NCI-H1417 (cell line): ENCODE results near the gene DTX2.
"Not testable (repeated sequence)": the region's sequence is repeated elsewhere in the genome, so short reads cannot be mapped to it uniquely, and the experiment has no call there.

Experiments used
- DNase-seq, 3 experiments: peaks; one replicate each; lab custom pipeline; 2025; lab: John Stamatoyannopoulos, UW

Gene DTX2

DNA sequence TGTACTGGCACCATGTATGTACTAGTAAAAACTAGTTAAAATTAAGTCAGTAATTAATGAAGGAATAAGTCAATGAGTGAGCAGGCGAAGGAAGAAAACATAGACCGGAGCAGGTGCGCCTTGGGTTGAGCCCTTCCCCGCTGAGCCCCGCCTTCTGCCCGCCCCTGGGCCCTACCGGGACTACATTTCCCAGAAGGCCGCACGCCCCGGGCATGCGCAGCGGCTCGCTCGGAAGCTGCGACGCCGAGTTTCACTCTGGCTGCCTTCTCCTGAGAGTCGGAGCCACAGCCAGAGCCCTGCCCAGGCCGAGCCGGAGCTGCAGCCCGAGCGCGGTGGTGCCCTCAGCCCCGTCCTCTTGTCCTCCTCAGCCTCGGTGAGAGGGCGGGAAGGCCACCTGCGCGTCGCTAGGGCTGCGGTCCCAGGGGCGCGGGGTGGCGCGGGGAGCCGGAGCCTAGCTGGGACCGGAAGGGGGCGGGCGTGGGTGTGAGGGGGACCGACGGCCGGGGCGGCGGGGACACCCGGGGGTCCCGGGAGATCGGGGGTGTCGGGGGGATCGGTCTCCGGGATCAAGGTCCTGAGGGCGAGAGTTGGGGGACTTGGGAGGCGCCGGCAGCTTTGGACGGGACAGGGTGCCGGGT lies at the start of gene DTX2:
Gene DTX2 (plus strand): TSS at position 246 of the 638 bp plus-strand sequence. CDS start 18,801 bp downstream, outside the sequence.
- DNase-seq, result not testable (repeated sequence)

DNA sequence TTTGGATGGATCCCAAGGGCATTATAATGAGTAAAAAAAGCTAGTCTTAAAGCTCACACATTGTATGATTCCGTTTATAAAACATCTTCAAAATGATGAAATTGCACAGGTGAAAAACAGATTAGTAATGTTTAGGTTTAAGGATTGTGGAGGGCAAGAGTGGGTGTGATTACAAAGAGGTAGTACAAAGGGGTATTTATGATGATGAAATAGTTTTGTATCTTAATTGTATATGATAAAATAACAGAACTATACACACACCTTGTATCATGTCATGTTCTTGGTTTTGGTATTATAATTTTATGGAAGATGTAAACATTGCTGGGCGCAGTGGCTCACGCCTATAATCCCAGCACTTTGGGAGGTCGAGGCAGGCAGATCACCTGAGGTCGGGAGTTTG lies 49.3 kb upstream of the DTX2 start:
- no peak for DNase-seq

DNA sequence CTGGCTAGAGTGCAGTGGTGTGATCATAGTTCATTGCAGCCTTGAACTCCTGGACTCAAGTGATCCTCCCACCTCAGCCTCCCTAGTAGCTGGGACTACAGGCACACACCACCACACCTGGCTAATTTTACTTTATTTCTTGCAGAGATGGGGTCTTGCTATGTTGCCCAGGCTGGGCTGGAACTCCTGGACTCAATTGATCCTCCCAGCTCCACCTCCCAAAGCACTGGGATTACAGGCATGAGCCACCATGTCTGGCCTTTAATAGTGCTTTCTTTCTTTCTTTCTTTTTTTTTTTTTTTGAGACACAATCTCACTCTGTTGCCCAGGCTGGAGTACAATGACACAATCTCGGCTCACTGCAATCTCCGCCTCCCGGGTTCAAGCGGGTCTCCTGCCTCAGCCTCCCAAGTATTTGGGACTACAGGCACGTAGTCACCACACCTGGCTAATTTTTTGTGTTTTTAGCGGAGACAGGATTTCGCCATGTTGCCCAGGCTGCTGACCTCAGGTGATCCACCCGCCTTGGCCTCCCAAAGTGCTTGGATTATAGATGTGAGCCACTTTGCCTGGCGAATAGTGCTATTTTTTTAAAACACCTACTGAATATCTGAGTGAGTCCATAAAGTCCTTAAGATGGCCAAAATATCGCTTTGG lies 43.7 kb upstream of the DTX2 start:
- not testable (repeated sequence) for DNase-seq

DNA sequence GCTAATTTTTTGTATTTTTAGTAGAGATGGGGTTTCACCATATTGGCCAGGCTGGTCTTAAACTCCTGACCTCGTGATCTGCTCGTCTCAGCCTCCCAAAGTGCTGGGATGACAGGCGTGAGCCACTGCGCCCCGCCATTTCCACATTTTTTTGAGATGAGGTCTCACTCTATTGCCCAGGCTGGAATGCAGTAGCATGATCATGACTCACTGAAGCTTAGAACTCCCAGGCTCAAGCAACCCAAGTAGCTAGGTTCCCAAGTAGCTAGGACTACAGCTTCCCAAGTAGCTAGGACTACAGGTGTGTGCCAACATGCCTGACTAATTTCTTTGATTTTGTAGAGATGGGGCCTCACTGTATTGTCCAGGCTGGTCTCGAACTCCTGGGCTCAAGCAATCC lies 40.4 kb upstream of the DTX2 start:
- DNase-seq, result not testable (repeated sequence)

- no peak for DNase-seq
These were observed 37.7 kb upstream of the DTX2 start for GRCh38 chr7:76423666-76424412.

GRCh38 chr7:76424413-76425111 lies 36.9 kb upstream of the DTX2 start, which contains the start of gene ZP3:
Gene ZP3, plus strand, starts transcription at chr7:76424950. Its CDS starts 15 bp downstream, at chr7:76424965.
- peak in 1 of 3 experiments; percentile 41 for DNase-seq

GRCh38 chr7:76425156-76425555 lies 36.4 kb upstream of the DTX2 start:
- no peak for DNase-seq

DNA sequence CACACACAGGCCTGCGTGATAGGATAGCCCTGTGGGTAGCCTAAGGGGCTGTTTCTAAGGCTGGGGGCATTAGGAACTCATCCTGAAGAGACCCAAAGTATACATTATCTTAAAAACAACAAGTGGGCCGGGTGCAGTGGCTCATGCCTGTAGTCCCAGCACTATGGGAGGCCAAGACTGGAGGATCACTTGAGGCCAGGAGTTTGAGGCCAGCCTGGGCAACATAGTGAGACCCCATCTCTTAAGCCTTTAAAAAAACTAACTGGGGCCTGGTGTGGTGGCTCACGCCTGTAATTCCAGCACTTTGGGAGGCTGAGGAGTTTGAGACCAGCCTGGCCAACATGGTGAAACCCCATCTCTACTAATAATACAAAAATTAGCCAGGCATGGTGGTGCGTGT lies 36.0 kb upstream of the DTX2 start:
- not testable (repeated sequence) for DNase-seq

DNA sequence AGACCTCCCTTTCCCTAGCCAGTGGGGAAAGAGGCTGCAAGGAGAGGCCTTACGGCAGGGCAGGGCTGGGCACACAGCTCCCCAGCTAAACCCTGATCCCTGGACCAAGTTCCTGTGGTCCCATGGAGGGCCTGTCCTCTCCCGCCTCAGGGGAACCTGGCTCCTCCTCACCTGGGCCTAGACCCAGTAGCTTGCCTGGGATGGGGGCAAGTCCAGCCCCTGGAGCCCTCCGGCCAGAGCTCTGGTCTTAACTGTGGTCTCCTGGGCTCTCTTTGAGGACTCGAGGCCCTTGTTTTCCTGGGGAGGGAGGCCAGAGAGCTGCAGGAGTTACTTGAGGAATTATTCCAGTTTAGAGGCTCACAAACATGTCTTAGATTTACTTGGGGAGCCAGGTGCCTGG lies 35.3 kb upstream of the DTX2 start:
- DNase-seq, result no peak

GRCh38 chr7:76427635-76428034 lies 33.9 kb upstream of the DTX2 start:
- DNase-seq, result no peak

DNA sequence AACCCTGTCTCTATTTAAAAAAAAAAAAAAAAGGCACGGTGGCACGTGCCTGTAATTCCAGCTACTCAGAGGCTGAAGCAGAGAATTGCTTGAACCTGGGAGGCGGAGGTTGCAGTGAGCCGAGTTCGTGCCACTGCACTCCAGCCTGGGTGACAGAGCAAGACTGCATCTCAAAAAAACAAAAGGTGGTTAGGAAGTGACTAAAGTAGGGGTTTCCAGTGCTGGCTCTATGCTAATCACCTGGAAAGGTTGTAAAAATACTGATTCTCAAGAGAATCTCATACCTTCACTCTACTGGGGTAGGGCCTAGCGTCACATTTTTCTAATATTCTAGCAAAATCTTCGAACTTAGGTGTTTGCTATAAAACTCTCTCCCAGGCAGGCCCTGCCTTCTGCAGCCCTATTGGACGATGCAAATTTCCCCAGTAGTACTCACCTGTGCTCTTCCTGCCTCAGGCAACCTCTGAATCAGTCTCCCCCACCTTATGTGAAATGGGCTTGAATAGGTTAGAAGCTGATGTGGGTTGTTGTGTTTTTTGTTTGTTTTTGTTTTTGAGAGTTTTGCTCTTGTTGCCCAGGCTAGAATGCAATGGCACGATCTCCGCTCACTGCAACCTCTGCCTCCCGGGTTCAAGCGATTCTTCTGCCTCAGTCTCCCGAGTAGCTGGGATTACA lies 33.2 kb upstream of the DTX2 start:
- no peak for DNase-seq

GRCh38 chr7:76428868-76429805 lies 32.4 kb upstream of the DTX2 start:
- no peak for DNase-seq

DNA sequence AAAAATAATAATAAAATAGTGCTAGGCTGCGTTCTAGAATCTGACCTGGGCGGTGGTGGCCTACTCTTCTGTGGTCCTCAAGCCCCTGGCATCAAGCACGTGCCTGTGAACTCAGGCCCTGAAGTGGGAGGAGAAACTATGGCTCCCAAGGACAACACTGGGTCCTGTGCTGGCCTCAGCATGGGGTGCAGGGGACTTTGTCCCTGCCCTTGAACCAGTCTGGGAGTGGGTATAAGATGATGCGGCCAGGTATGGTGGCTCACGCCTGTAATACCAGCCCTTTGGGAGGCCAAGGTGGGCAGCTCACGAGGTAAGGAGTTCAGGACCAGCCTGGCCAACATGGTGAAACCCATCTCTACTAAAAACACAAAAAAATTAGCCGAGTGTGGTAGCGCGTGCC lies 31.3 kb upstream of the DTX2 start:
- DNase-seq, result no peak

DNA sequence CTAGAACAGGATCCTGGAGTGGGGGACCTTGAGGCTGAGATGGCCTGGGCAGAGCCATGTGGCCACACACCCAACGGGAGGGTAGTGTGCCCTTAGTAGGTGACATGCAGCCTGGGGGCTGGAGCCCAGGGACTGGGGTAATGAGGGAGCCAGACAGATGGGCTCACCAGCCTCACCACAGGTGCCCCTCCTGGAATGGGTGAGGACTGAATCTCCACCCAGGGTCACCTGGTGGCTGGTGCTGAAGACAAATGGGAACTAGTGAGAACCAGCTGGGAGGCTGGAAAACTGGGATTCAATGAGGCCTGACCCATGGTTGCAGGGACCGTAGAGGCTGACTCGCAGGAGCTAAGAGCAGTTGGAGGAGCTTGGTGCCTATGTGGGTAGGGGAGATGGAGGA lies 30.7 kb upstream of the DTX2 start:
- DNase-seq, result no peak

DNA sequence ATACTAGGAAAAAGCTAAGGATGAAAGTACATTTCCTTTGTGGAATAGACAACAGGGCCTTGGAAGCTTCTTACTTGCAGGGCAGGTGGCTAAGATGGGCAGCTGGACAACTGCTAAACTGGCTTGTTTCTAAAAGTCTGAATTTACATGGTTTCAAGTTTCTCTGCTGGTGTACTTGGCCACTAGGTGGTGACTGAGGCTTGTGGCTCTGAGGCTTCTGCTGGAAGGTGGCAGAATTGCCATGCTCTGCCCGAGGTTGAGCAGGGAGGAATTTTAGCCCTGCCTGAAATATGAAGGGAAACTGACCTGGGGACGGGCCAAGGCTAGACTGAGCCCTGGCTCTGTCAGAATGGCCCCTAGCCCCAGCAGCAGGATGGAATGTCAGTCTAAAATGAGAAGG lies 23.6 kb upstream of the DTX2 start:
- DNase-seq, result peak; percentile 61 to 89 (median 66)

DNA sequence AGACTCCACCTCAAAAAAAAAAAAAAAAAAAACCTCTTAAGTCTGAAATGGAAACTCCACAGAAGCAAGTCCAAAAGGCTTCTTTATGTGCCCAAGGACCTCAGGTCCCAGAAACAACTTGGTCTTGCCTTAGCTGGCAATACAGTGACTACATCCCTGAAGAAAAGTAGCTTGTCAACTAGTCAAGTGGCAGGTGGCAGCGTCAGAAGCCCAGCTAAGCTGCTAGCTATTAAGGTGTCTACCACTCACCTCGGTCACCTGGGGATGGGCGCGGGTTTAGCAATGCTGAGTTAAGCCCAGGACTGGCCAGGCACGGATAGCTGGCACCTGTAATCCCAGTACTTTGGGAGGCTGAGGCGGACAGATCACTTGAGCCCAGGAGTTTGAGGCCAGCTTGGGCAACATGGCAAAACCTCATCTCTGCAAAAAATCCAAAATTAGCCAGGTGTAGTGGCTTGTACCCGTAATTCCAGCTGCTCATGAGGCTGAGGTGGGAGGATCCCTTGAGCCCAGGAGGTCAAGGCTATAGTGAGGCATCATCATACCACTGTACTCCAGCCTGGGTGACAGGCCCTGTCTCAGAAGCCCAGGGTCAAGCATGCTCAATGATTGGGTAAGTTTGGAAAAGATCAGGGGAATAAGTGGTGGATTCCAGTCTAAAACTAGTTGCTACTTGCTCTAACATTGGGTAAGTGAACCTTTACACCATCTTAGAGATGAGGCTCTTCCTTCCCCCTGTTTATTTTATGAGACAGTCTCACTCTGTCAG lies 22.2 kb upstream of the DTX2 start:
- not testable (repeated sequence) for DNase-seq

GRCh38 chr7:76440404-76440803 lies 21.1 kb upstream of the DTX2 start:
- not testable (repeated sequence) for DNase-seq

DNA sequence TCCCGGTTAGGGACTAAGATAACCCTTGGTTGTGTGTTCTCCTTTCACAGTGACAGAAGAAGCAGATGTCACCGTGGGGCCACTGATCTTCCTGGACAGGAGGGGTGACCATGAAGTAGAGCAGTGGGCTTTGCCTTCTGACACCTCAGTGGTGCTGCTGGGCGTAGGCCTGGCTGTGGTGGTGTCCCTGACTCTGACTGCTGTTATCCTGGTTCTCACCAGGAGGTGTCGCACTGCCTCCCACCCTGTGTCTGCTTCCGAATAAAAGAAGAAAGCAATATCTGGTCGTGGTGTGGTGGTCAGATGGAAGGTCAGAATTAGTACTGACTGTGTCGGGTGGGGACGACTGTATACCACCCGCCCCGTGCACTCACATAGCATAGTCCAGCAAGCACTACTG lies 19.7 kb upstream of the DTX2 start:
- not testable (repeated sequence) for DNase-seq

DNA sequence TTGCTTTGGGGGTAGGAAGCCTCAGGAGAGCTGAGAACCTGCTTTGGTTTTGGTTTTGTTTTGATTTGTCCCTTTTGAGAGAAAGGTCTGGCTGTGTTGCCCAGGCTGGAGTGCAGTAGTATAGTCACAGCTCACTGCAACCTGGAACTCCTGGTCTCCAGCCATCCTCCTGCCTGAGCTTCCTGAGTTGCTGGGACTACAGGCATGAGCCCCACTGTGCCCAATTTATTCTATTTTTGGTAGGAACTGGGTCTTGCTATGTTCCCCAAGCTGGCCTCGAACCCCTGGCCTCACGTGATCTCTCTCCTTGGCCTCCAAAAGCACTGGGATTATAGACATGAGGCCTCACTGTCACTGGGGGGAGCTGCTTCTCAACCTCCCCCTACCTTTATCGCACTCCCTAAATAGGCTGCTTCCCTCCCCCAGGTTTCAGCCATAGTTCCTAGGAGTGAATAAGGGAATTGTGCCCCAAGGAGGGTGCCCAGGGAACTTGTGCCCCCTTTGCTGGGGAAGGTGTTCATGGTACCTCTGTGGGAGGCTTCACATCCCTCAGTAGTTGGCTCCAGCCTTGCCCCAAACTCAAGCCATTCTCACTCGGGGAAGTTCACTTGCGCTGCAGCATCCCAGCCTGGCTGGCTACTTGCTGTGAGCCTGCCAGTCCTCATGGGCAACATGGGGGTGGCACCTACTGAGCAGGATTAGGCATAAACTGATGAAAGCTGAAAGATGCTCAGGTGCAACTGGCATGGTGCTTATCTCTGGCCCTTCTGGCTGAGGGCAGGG lies 18.7 kb upstream of the DTX2 start:
- DNase-seq, result not testable (repeated sequence)
